Gastrocnemius medialis (tissue), 4 donors: ENCODE data around the gene SNPH.

Source experiments
- CTCF ChIP-seq, 5 experiments: fragments of 450-650 bp in 3 of 5; fragments of 200-600 bp in 2 of 5; sonication (generic) in 2 of 5; IDR thresholded peaks in 4 of 5; conservative IDR thresholded peaks in 1 of 5; 1 replicate in 4 of 5; 2 replicates in 1 of 5; pipeline ENCODE4 v1.5.1; 2016 to 2019; ENCODE audit warnings: antibody characterized with exemption in 5 of 5, mild to moderate bottlenecking in 3 of 5, moderate library complexity in 3 of 5
- POLR2A ChIP-seq, 2 donors: fragments of 450-650 bp; IDR thresholded peaks; one replicate each; pipeline ENCODE4 v1.6.1; 2017; ENCODE audit warnings: antibody characterized with exemption in 2 of 2, mild to moderate bottlenecking in 2 of 2, moderate library complexity in 2 of 2

DNA sequence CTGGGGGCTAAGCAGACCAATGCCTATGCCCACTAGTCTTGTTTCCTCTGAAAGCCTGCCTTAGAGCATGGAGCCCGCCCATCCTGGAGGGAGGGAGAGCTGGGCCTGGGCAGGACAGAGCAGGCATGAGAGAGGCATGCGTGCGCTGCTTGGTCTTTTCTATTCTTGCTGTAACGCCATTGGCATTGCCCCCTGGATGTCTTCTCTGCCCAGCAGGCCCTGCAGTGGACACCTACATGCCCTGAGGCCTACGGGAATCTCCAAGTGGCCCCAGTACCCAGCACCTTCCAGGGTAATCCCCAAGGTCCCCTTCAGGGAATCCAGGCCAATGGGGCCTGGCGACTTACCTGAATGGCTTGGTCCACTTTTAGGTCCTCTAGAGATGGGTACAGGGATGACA is 53.9 kb downstream of the SNPH start:
- TF ChIP-seq CTCF (IDR thresholded peaks at IDR 0.05 in 4 of 5, conservative IDR thresholded peaks at IDR 0.05 in 1 of 5) (no peak), POLR2A (IDR thresholded peaks at IDR 0.05) (no peak)
